KOPT-K1 (cell line): ENCODE measurements around the gene ME2.
"Not testable (repeated sequence)": the region's sequence is repeated elsewhere in the genome, so short reads cannot be mapped to it uniquely, and the experiment has no call there.

ENCODE experiments used
- H3K27ac ChIP-seq: fragments of 200-600 bp; sonication (generic); 2 replicates; pipeline ENCODE4 v1.5.1; 2016; ENCODE audit warnings: antibody characterized with exemption, mild to moderate bottlenecking, low read depth, low read length; ENCODE audit not compliant: poor library complexity, severe bottlenecking
- H3K36me3 ChIP-seq: fragments of 200-600 bp; sonication (generic); 2 replicates; pipeline ENCODE4 v1.5.1; 2017; ENCODE audit warnings: antibody characterized with exemption, mild to moderate bottlenecking, low read length, moderate library complexity; ENCODE audit not compliant: insufficient read depth
- H3K9me3 ChIP-seq: fragments of 200-600 bp; sonication (generic); 2 replicates; pipeline ENCODE4 v1.5.1; 2017; ENCODE audit warnings: antibody characterized with exemption, low read length, mild to moderate bottlenecking; ENCODE audit not compliant: insufficient read depth, poor library complexity, severe bottlenecking

Gene ME2

GRCh38 chr18:50926521-50926920 lies 47.6 kb downstream of the ME2 start:
- H3K36me3 ChIP-seq, result peaks cover 98% of the 10 kb centered on the region
- peaks cover 15% of the 10 kb centered on the region for H3K9me3 ChIP-seq
- H3K27ac ChIP-seq, result no peak overlapping the region

GRCh38 chr18:50928551-50928950 lies 49.6 kb downstream of the ME2 start:
- peaks cover 98% of the 10 kb centered on the region for H3K36me3 ChIP-seq
- peaks cover 15% of the 10 kb centered on the region for H3K9me3 ChIP-seq
- H3K27ac ChIP-seq, result no peak overlapping the region

GRCh38 chr18:50933684-50934083 lies 54.8 kb downstream of the ME2 start:
- Histone ChIP-seq H3K27ac (no peak overlapping the region), H3K9me3 (no peaks in the 10 kb centered on the region), H3K36me3 (peaks cover 91% of the 10 kb centered on the region)

- Histone ChIP-seq H3K9me3 (no peaks in the 10 kb centered on the region), H3K27ac (no peak overlapping the region), H3K36me3 (peaks cover 82% of the 10 kb centered on the region)
Measured at GRCh38 chr18:50934545-50935211, 55.8 kb downstream of the ME2 start.

GRCh38 chr18:50935493-50936191 lies 56.7 kb downstream of the ME2 start:
- Histone ChIP-seq H3K9me3 (no peaks in the 10 kb centered on the region), H3K27ac (no peak overlapping the region), H3K36me3 (peaks cover 82% of the 10 kb centered on the region)

- Histone ChIP-seq H3K27ac (no peak overlapping the region), H3K9me3 (no peaks in the 10 kb centered on the region), H3K36me3 (peaks cover 76% of the 10 kb centered on the region)
Measured at GRCh38 chr18:50937183-50937582, 58.3 kb downstream of the ME2 start.

GRCh38 chr18:50938912-50939311 lies 60.0 kb downstream of the ME2 start:
- Histone ChIP-seq H3K9me3 (no peaks in the 10 kb centered on the region), H3K27ac (no peak overlapping the region), H3K36me3 (peaks cover 76% of the 10 kb centered on the region)

- Histone ChIP-seq H3K36me3 (peaks cover 87% of the 10 kb centered on the region), H3K9me3 (no peaks in the 10 kb centered on the region), H3K27ac (no peak overlapping the region)
Measured at GRCh38 chr18:50944245-50944932, 65.5 kb downstream of the ME2 start.

- H3K36me3 ChIP-seq, result peaks cover 85% of the 10 kb centered on the region
- not testable (repeated sequence) for H3K27ac ChIP-seq, H3K9me3 ChIP-seq
Measured at GRCh38 chr18:50945918-50946317, 67.0 kb downstream of the ME2 start.

GRCh38 chr18:50947899-50948298 lies 69.0 kb downstream of the ME2 start:
- peaks cover 74% of the 10 kb centered on the region for H3K36me3 ChIP-seq
- no peak overlapping the region for H3K27ac ChIP-seq

GRCh38 chr18:50949185-50949584 lies 70.3 kb downstream of the ME2 start:
- no peak overlapping the region for H3K27ac ChIP-seq
- peaks cover 62% of the 10 kb centered on the region for H3K36me3 ChIP-seq
- no peaks in the 10 kb centered on the region for H3K9me3 ChIP-seq

More at GRCh38 chr18:50947899-50948298, 69.0 kb downstream of the ME2 start:
- H3K9me3 ChIP-seq, result no peaks in the 10 kb centered on the region

GRCh38 chr18:50950626-50951025 lies 71.7 kb downstream of the ME2 start:
- Histone ChIP-seq H3K36me3 (peaks cover 48% of the 10 kb centered on the region), H3K9me3 (no peaks in the 10 kb centered on the region), H3K27ac (no peak overlapping the region)

- Histone ChIP-seq H3K27ac (no peak overlapping the region), H3K9me3 (no peaks in the 10 kb centered on the region), H3K36me3 (peaks cover 19% of the 10 kb centered on the region)
Measured at GRCh38 chr18:50953822-50954221, 74.9 kb downstream of the ME2 start.

GRCh38 chr18:50955253-50955652 lies 76.3 kb downstream of the ME2 start:
- H3K9me3 ChIP-seq, result no peaks in the 10 kb centered on the region
- no peak overlapping the region for H3K27ac ChIP-seq
- peaks cover 9% of the 10 kb centered on the region for H3K36me3 ChIP-seq

- H3K27ac ChIP-seq, result no peak overlapping the region
- peaks cover 3% of the 10 kb centered on the region for H3K9me3 ChIP-seq
- peaks cover under 1% of the 10 kb centered on the region; the same call in 1 of the 2 replicates for H3K36me3 ChIP-seq
Measured at GRCh38 chr18:50956116-50956515, 77.2 kb downstream of the ME2 start.
